Renal cortical epithelial cell (primary cell): ENCODE data around the gene GCC1. TPM values are rescaled to one million over a fixed set of nuclear protein-coding genes. Genes with fewer than 3 reads are reported as not detected.

ENCODE experiments used
- DNase-seq: peaks from one replicate; pipeline ENCODE4 v3.0.0-alpha.2; 2011; ENCODE audit warnings: low read depth
- total RNA-seq: library from RNA; depleted of rRNA; stranded (reverse); fragments of >200 nt; gene quantifications from 2 replicates; pipeline ENCODE4 v1.2.3, GENCODE V29; 2014

The GCC1 gene
- total RNA-seq, 1 donor from 2014 or later, result 32.7 TPM

DNA sequence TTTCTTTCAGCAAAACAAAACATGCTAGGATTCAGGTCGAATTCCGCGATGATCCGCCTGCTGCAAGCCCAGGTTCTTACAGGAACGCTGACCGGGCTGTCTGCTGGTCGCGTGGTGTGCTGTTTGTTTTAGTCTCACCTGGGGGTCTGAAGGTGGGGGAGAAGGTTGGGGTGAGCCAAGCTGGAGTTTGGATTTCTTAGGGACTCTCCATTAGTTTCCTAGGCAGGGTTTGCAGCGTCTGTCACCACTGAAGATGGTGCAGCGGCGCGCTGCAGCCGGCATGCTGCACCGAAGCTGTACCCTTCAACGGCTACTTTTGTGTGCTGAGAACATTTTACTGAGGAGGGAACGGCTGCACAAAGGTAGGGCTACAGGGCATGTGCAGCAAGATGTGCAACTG, 48.7 kb downstream of the GCC1 start:
- no peak for DNase-seq

DNA sequence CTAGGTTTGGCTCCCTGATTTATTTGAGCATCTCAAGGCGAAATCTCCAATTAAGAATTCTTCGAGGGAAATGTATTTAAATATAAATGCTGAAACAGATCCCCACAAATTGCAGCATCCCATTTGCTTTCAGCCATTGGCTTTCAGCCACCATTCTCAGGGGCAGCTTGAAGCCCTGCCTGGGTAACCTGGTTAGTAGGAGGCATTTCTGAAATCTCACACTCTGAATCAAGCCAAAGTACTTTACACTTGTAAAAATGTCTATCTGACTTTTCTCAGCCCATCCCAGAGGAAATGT, 49.1 kb downstream of the GCC1 start:
- no peak for DNase-seq

DNA sequence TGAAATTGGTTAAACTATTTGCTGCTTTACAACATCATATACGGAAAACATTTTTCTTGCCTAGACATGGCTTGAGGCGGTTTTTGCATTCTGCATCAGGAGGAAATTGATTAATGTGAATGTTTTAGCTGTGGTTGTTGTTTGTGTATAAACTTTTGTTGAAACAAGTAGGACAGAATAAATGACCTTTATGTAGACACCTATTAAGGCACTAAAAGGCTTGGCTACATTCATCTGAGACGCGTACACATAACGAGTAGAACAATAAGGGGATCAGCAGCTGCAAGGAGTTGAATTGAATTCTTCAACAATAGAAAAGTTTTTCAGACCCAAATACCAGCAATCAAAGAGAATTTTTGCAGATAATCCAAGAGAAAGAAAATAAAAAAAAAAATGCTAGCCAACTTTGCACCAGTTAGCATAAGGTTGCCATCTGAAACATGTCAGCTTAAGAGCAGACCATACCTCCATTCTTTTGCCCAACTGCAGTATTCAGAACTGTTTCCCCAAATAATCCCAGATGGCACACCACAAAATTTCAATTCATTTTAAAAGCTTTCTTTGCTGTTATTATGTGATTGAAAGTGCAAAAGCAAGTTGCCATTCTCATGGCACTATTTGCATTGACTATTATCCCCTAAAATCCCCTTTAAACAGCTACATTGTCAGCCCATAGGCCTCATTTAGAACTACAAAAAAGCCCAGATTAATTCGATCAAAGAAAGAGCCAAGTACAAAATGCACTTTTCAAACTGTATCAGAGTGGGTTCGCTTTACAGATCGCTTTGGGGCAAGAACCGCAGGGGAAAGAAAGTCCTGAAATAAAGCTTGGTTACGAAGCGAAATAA, 49.6 kb downstream of the GCC1 start:
- DNase-seq, result no peak

GRCh38 chr7:127534636-127535035, 50.8 kb downstream of the GCC1 start:
- no peak for DNase-seq

DNA sequence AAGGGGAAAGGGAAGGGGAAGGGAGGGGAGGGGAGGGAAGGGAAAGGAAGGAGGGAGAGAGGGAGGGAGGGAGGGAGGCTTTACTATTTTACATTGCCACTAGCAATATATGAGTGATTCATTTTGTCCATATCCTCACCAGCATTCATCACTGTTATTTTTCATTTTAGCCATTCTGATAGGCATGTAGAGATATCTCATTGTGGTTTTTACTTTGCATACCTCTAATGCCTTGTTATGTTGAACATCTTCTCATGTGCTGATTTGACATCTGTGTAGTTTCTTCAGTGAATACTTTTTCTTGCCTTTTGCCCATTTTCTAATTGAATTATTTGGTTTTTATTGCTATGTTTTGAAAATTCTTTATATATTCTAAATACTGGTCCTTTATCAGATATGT, 52.7 kb downstream of the GCC1 start:
- no peak for DNase-seq

GRCh38 chr7:127532151-127532550, 53.2 kb downstream of the GCC1 start:
- no peak for DNase-seq

Other genes with a start within 250 kb of the GCC1 start
- gene ZNF800, start 192.9 kb downstream of the GCC1 start, total RNA-seq, result 12.3 and 24.6 TPM in 2 replicates
- 111 and 279 TPM in 2 replicates for gene ARF5, start 2.8 kb upstream of the GCC1 start, total RNA-seq
- gene FSCN3, start 8.1 kb upstream of the GCC1 start, total RNA-seq, result 0.70 and 1.0 TPM in 2 replicates
- not detected in 2 replicates for gene PAX4, start 32.5 kb upstream of the GCC1 start, total RNA-seq
- 201 and 214 TPM in 2 replicates for gene SND1, start 66.6 kb upstream of the GCC1 start, total RNA-seq